ENCODE measurements around the gene MASP1.

The MASP1 gene

DNA sequence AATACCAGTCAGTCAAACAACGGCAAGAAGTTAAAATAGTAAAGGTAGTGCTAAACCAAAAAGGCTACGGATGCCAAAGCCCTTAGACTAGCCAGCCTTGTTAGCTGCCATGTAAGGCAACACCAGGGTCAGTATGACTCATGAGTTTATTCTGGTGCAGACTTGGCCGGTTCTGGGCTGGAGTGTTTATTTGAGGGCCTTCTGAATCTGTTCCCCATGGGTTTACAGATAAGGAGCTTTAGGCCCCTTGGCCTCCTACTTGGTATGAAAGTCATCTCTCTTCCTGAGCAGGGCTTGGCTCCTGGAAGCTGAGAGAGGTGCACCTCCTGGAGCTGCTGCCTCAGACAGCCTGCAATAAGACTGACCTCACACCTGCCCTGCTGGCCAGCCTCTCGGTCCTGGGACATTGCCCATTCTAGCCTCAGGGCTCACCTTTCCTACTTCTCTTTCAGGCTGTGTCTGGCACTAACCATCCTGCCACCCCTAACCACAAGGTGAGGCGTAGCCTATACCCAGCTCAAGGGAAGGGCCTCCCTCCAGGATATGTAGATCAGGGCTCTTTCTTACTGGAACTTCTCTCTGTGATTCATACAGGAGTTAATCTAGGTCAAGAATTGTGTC is 104.6 kb downstream of the MASP1 start:
- ATAC-seq, result peak; percentile 85

DNA sequence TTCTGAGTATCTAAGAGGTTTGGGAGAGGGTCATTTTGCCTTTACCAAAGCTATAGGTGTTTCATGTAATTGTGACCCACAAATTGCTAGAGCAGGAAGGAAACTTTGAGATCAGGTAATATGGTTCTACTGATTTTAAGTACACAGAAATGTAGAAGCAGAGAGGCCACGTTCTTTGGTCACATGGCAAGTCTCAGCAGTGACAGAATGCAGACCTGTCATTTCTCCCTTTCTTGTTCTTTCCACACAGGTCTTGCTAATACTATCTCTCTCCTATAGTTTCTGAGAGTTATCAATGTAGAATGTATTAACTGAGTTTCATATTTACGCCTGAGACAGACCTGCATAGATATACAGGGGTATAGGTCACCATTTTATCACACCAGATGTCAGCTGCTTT is 105.2 kb downstream of the MASP1 start:
- no peak; the same call in 1 of the 3 replicates for ATAC-seq
- TF ChIP-seq ZNF565 (CRISPR knock-in tag; conservative IDR thresholded peaks at IDR 0.05; ENCODE audit: low read depth), result no peak
- TF ChIP-seq, protein P1, sequence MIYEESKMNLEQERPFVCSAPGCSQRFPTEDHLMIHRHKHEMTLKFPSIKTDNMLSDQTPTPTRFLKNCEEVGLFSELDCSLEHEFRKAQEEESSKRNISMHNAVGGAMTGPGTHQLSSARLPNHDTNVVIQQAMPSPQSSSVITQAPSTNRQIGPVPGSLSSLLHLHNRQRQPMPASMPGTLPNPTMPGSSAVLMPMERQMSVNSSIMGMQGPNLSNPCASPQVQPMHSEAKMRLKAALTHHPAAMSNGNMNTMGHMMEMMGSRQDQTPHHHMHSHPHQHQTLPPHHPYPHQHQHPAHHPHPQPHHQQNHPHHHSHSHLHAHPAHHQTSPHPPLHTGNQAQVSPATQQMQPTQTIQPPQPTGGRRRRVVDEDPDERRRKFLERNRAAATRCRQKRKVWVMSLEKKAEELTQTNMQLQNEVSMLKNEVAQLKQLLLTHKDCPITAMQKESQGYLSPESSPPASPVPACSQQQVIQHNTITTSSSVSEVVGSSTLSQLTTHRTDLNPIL (CRISPR knock-in tag; IDR thresholded peaks at IDR 0.05; ENCODE audit: low read depth), result no peak
- TF ChIP-seq, protein P2, sequence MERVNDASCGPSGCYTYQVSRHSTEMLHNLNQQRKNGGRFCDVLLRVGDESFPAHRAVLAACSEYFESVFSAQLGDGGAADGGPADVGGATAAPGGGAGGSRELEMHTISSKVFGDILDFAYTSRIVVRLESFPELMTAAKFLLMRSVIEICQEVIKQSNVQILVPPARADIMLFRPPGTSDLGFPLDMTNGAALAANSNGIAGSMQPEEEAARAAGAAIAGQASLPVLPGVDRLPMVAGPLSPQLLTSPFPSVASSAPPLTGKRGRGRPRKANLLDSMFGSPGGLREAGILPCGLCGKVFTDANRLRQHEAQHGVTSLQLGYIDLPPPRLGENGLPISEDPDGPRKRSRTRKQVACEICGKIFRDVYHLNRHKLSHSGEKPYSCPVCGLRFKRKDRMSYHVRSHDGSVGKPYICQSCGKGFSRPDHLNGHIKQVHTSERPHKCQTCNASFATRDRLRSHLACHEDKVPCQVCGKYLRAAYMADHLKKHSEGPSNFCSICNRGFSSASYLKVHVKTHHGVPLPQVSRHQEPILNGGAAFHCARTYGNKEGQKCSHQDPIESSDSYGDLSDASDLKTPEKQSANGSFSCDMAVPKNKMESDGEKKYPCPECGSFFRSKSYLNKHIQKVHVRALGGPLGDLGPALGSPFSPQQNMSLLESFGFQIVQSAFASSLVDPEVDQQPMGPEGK (CRISPR knock-in tag; IDR thresholded peaks at IDR 0.05; ENCODE audit: borderline replicate concordance), result no peak
- TF ChIP-seq BACH2 (CRISPR knock-in tag; IDR thresholded peaks at IDR 0.05; ENCODE audit: borderline replicate concordance), result no peak
- TF ChIP-seq CSDC2 (CRISPR knock-in tag; IDR thresholded peaks at IDR 0.05), result no peak
- no peak for TF ChIP-seq SNAI2 (CRISPR knock-in tag; IDR thresholded peaks at IDR 0.05)
- TF ChIP-seq GLIS3 (CRISPR knock-in tag; IDR thresholded peaks at IDR 0.05), result no peak
- no peak for TF ChIP-seq ZNF8 (CRISPR knock-in tag; IDR thresholded peaks at IDR 0.05)
- TF ChIP-seq, protein P3, sequence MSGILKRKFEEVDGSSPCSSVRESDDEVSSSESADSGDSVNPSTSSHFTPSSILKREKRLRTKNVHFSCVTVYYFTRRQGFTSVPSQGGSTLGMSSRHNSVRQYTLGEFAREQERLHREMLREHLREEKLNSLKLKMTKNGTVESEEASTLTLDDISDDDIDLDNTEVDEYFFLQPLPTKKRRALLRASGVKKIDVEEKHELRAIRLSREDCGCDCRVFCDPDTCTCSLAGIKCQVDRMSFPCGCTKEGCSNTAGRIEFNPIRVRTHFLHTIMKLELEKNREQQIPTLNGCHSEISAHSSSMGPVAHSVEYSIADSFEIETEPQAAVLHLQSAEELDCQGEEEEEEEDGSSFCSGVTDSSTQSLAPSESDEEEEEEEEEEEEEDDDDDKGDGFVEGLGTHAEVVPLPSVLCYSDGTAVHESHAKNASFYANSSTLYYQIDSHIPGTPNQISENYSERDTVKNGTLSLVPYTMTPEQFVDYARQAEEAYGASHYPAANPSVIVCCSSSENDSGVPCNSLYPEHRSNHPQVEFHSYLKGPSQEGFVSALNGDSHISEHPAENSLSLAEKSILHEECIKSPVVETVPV (CRISPR knock-in tag; IDR thresholded peaks at IDR 0.05), result no peak
- no peak for TF ChIP-seq ARNTL (CRISPR knock-in tag; IDR thresholded peaks at IDR 0.05; ENCODE audit: borderline replicate concordance, low read depth)
- TF ChIP-seq, protein P4, sequence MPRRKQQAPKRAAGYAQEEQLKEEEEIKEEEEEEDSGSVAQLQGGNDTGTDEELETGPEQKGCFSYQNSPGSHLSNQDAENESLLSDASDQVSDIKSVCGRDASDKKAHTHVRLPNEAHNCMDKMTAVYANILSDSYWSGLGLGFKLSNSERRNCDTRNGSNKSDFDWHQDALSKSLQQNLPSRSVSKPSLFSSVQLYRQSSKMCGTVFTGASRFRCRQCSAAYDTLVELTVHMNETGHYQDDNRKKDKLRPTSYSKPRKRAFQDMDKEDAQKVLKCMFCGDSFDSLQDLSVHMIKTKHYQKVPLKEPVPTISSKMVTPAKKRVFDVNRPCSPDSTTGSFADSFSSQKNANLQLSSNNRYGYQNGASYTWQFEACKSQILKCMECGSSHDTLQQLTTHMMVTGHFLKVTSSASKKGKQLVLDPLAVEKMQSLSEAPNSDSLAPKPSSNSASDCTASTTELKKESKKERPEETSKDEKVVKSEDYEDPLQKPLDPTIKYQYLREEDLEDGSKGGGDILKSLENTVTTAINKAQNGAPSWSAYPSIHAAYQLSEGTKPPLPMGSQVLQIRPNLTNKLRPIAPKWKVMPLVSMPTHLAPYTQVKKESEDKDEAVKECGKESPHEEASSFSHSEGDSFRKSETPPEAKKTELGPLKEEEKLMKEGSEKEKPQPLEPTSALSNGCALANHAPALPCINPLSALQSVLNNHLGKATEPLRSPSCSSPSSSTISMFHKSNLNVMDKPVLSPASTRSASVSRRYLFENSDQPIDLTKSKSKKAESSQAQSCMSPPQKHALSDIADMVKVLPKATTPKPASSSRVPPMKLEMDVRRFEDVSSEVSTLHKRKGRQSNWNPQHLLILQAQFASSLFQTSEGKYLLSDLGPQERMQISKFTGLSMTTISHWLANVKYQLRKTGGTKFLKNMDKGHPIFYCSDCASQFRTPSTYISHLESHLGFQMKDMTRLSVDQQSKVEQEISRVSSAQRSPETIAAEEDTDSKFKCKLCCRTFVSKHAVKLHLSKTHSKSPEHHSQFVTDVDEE (CRISPR knock-in tag; IDR thresholded peaks at IDR 0.05), result no peak
- TF ChIP-seq ZC3H10 (CRISPR knock-in tag; IDR thresholded peaks at IDR 0.05), result no peak
- no peak for TF ChIP-seq ESRRG (CRISPR knock-in tag; IDR thresholded peaks at IDR 0.05)
- no peak for TF ChIP-seq TOX (CRISPR knock-in tag; IDR thresholded peaks at IDR 0.05; ENCODE audit: borderline replicate concordance)

More for the DNA sequence above, 104.6 kb downstream of the MASP1 start:
- no peak for TF ChIP-seq ISL1 (CRISPR knock-in tag; IDR thresholded peaks at IDR 0.05)
- TF ChIP-seq, protein P2 (CRISPR knock-in tag; IDR thresholded peaks at IDR 0.05; ENCODE audit: borderline replicate concordance), result no peak
- TF ChIP-seq BACH2 (CRISPR knock-in tag; IDR thresholded peaks at IDR 0.05; ENCODE audit: borderline replicate concordance), result no peak
- TF ChIP-seq ZNF8 (CRISPR knock-in tag; IDR thresholded peaks at IDR 0.05), result no peak
- no peak for TF ChIP-seq TCF4 (CRISPR knock-in tag; IDR thresholded peaks at IDR 0.05; ENCODE audit: borderline replicate concordance)
- TF ChIP-seq, protein P3 (CRISPR knock-in tag; IDR thresholded peaks at IDR 0.05), result no peak
- no peak for TF ChIP-seq ZFP30 (CRISPR knock-in tag; IDR thresholded peaks at IDR 0.05)
- TF ChIP-seq GLIS3 (CRISPR knock-in tag; IDR thresholded peaks at IDR 0.05), result no peak

DNA sequence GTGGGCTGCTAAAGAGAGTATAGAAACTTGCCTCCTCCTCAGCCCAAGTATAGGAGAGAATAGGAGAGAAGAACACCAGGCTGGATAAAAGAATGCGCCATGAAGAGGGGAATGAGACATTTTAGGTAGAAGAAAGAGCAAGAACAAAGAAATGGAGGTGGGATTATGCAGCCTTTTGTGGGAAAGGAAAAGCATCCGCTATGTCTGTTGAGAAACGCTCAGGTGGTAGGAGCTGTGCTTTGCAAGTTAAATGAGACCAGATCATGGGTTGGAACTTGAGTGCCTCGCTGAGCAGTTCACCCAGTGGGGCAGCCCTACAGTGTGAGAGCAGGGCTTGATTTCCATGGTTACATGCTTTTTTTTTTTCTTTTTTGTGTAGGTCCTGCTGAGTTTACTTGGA is 105.8 kb downstream of the MASP1 start:
- no peak for ATAC-seq
- TF ChIP-seq, protein P4 (CRISPR knock-in tag; IDR thresholded peaks at IDR 0.05), result no peak
- TF ChIP-seq BACH2 (CRISPR knock-in tag; IDR thresholded peaks at IDR 0.05; ENCODE audit: borderline replicate concordance) (no peak), ARNTL (CRISPR knock-in tag; IDR thresholded peaks at IDR 0.05; ENCODE audit: borderline replicate concordance, low read depth) (no peak), TOX (CRISPR knock-in tag; IDR thresholded peaks at IDR 0.05; ENCODE audit: borderline replicate concordance) (no peak), TCF4 (CRISPR knock-in tag; IDR thresholded peaks at IDR 0.05; ENCODE audit: borderline replicate concordance) (no peak), ZFP3 (CRISPR knock-in tag; IDR thresholded peaks at IDR 0.05) (no peak), SNAI2 (CRISPR knock-in tag; IDR thresholded peaks at IDR 0.05) (no peak), ZNF70 (CRISPR knock-in tag; IDR thresholded peaks at IDR 0.05) (no peak)
- TF ChIP-seq, protein P1 (CRISPR knock-in tag; IDR thresholded peaks at IDR 0.05; ENCODE audit: low read depth), result no peak

All from SK-N-SH treated with all-trans-retinoic acid at 6 μM for 48 hours (cell line).